Epithelial cell of prostate (primary cell): ENCODE data around the gene UMODL1.

Experiments used
- DNase-seq: peaks from one replicate; pipeline ENCODE4 v3.0.0-alpha.2; 2011; ENCODE audit warnings: low read depth, low spot score
- H3K27ac ChIP-seq: fragments of 450-650 bp; 2 replicates; pipeline ENCODE4 v1.5.1; 2017; ENCODE audit warnings: mild to moderate bottlenecking

The UMODL1 gene

GRCh38 chr21:42071146-42071737 lies at the start of gene UMODL1:
Gene UMODL1, plus strand, starts transcription at chr21:42071317. Its CDS starts 0 bp downstream, at chr21:42071317.
- no peak within 1 kb of the TSS for H3K27ac ChIP-seq
- no peak for DNase-seq

- no peak for DNase-seq
- H3K27ac ChIP-seq, result no peak overlapping the region
These were observed 49.6 kb upstream of the UMODL1 start for GRCh38 chr21:42021371-42022090.

- DNase-seq, result no peak
- H3K27ac ChIP-seq, result no peak overlapping the region
These were observed 49.1 kb upstream of the UMODL1 start for GRCh38 chr21:42022091-42022430.

GRCh38 chr21:42022906-42023305 lies 48.2 kb upstream of the UMODL1 start:
- no peak overlapping the region for H3K27ac ChIP-seq
- DNase-seq, result no peak

GRCh38 chr21:42025376-42026081 lies 45.6 kb upstream of the UMODL1 start:
- no peak for DNase-seq
- no peak overlapping the region for H3K27ac ChIP-seq

GRCh38 chr21:42026082-42026435 lies 45.1 kb upstream of the UMODL1 start:
- no peak for DNase-seq
- no peak overlapping the region for H3K27ac ChIP-seq

GRCh38 chr21:42027085-42027821 lies 43.9 kb upstream of the UMODL1 start:
- H3K27ac ChIP-seq, result no peak overlapping the region
- DNase-seq, result no peak

GRCh38 chr21:42027822-42028765 lies 43.0 kb upstream of the UMODL1 start:
- H3K27ac ChIP-seq, result no peak overlapping the region
- no peak for DNase-seq

- DNase-seq, result no peak
These were observed 42.2 kb upstream of the UMODL1 start for GRCh38 chr21:42028766-42029425.

GRCh38 chr21:42030311-42030710 lies 40.8 kb upstream of the UMODL1 start:
- no peak overlapping the region for H3K27ac ChIP-seq
- DNase-seq, result no peak

More at GRCh38 chr21:42028766-42029425, 42.2 kb upstream of the UMODL1 start:
- no peak overlapping the region for H3K27ac ChIP-seq

- DNase-seq, result no peak
- no peak overlapping the region for H3K27ac ChIP-seq
These were observed 39.9 kb upstream of the UMODL1 start for GRCh38 chr21:42031241-42031640.

- no peak for DNase-seq
These were observed 39.3 kb upstream of the UMODL1 start for GRCh38 chr21:42031816-42032215.

GRCh38 chr21:42032266-42032665 lies 38.9 kb upstream of the UMODL1 start:
- DNase-seq, result no peak
- H3K27ac ChIP-seq, result no peak overlapping the region

More at GRCh38 chr21:42031816-42032215, 39.3 kb upstream of the UMODL1 start:
- H3K27ac ChIP-seq, result no peak overlapping the region

GRCh38 chr21:42032968-42033367 lies 38.1 kb upstream of the UMODL1 start:
- H3K27ac ChIP-seq, result no peak overlapping the region
- no peak for DNase-seq

GRCh38 chr21:42036313-42036712 lies 34.8 kb upstream of the UMODL1 start:
- H3K27ac ChIP-seq, result no peak overlapping the region
- DNase-seq, result no peak

GRCh38 chr21:42037516-42037915 lies 33.6 kb upstream of the UMODL1 start:
- DNase-seq, result no peak
- H3K27ac ChIP-seq, result no peak overlapping the region

- no peak overlapping the region for H3K27ac ChIP-seq
- DNase-seq, result no peak
These were observed 33.2 kb upstream of the UMODL1 start for GRCh38 chr21:42037943-42038342.

GRCh38 chr21:42038393-42038792 lies 32.7 kb upstream of the UMODL1 start:
- no peak for DNase-seq
- H3K27ac ChIP-seq, result no peak overlapping the region

- peak overlapping the region; percentile 13 for H3K27ac ChIP-seq
- no peak for DNase-seq
These were observed 32.2 kb upstream of the UMODL1 start for GRCh38 chr21:42038826-42039425.
